Activated CD8-positive, alpha-beta memory T cell treated with anti-CD3 and anti-CD28 coated beads for 24 hours (primary cell): ENCODE results near the gene LORICRIN.

Experiments
- DNase-seq: peaks from one replicate; pipeline ENCODE4 v3.0.0-alpha.2; 2020

Gene LORICRIN

DNA sequence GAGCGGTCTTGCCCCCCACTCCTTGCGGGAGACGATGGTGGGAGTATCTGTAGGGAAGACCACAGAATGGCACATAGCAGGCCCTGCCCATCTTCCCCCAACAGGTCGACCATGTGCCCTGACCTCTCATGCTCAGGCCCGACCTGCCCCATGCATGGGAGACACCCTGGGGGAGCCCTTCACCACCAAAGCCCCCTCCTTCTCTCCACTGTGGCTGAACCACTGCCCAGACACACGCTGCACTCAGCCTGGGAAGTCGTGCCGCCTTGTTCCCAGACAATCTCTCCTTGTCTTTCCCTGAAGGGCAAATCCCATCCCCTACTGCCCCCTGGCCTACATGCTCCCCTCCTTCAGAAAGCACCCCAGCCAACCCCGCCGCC, 47.7 kb downstream of the LORICRIN start:
- no peak for DNase-seq

DNA sequence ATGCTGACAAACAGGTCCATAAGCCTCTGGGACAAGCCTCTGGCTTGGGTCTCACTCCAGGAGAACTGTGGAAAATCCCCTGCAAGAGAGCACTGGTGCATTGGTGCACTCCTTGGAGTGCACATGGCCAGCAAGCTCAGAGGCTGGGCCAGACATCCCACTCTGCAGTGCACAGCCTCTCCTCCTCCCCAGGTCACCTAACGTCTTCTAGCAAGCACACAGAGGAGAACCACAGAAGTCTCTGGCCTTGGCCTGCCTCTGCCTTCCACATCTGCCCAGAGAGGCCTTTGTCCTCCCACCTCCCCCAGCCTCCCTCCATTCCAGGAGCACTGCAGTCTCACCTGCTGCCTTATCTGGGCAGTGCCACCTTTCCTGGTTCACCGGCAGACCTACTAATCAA, 49.1 kb downstream of the LORICRIN start:
- no peak for DNase-seq

DNA sequence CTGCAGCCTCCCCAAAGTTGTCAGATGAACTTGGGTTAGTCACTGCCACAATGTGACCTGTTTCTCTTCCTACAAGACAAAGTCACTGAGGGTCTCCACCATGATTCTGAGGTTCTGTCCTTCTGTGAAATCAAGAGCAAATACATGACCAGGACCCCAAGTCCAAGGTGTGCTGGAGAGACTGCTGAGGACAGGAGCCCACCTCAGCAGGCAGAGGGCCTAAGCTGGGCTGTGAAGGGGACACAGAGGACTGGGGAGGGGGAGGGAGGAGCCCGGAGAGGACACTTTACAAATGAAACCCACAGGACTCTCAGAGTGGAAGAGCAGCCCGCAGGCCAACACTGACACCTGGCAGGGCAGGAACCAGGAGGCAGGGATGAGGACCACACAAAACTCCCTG, 50.0 kb downstream of the LORICRIN start:
- no peak for DNase-seq

DNA sequence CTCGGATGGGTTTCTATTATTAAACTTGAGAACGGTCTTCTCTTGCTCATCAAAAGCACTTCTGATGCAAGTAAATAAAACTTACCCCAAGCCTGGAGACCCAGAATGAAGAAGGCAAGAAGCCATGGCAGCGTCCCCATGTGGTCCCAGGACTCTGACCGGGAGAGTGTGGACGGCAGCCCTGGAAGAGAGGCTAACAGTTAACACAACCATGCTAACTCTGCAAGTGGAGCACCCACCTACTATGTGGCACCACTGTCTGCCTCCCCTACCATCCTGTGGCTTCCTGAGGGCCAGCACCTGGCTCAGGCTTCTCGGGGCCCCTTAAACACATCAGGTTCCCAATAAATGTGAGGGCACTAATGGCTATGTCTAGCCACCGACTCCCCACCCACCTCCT, 51.0 kb downstream of the LORICRIN start:
- no peak for DNase-seq
